Uterus (tissue), 2 donors: ENCODE data around the gene IFIT3.

ENCODE experiments used
- CTCF ChIP-seq, 4 experiments: fragments of 200-600 bp in 2 of 4; fragments of 450-650 bp in 2 of 4; sonication (generic) in 2 of 4; IDR thresholded peaks; one replicate each; pipeline ENCODE4 v1.5.1; 2016 to 2019; ENCODE audit warnings: antibody characterized with exemption in 4 of 4, mild to moderate bottlenecking in 2 of 4, moderate library complexity in 1 of 4
- POLR2A ChIP-seq, 2 donors: fragments of 450-650 bp; IDR thresholded peaks; one replicate each; pipeline ENCODE4 v1.6.1; 2016; ENCODE audit warnings: antibody characterized with exemption in 2 of 2, mild to moderate bottlenecking in 1 of 2, moderate library complexity in 1 of 2

GRCh38 chr10:89339875-89340274 lies 12.1 kb downstream of the IFIT3 start:
- TF ChIP-seq CTCF (IDR thresholded peaks at IDR 0.05), result no peak
- no peak for TF ChIP-seq POLR2A (IDR thresholded peaks at IDR 0.05)
